Inflammatory macrophage (primary cell): Measurements from ENCODE around the gene CRKL.

ENCODE experiments used
- DNase-seq, 2 donors: peaks; one replicate each; pipeline ENCODE4 v3.0.0-alpha.2; 2020 to 2022

Gene CRKL

DNA sequence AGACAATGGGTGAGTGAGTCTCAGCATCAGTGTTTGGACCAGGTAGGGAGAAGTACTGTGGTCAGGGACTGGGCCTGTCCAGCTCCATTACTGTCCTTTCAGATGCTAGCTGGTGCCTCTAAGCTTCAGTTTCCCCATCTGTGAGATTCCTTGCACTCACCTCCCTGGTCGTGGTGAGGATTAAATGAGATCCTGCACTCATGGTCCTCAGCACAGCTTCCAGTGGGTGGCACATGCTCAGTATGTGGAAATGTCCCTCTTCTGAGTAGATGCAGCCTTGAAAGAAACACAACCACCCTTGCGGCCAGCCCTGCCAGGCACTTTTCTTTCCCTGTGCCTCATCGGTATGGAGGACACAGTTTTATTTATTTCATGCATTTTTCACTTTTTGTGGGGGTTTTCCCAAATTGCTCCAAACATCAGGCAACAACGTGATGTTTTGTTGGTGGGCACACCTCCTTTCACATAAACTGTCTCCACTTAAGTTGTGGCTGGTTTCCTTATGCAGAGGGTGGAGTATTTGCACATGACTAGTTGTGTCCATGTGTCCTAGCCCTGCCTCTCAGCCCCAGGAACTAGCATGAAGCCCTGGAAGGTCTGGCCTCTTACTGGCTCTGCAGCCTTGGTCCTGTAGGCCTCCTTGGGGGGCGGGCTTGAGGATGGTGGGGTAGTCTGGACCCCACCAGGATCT, 66.0 kb downstream of the CRKL start:
- no peak for DNase-seq

DNA sequence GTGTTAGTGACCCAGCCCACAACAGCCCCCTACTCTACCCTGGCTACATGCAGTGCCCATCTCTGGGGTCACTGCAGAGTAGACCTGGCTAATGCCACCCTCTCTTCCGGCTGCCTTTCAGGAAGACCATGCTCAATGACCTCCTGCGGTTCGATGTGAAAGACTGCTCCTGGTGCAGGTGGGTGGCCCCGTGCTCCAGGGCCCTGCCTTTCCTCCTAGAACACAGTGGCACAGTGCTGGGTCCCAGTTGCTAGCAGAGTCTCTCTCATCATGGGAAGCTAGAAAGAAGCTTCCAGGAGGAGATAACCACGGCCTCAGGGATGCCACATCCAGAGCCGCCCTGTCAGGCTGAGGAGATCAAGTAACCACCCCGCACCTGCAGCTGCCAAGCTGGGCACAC, 68.5 kb downstream of the CRKL start:
- no peak for DNase-seq

DNA sequence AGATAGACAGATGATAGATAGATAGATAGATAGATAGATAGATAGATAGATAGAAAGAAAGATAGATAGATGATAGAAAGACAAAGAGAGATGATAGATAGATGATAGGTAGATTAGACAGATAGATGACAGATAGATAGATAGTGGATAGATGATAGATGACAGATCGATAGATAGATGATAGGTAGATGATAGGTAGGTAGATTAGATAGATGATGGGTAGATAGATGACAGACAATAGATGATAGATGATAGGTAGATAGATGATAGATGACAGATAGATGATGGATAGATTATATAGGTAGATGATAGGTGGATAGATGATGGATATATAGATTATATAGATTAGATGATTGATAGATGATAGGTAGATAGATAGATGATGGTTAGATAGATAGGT, 69.2 kb downstream of the CRKL start:
- DNase-seq: no peak

DNA sequence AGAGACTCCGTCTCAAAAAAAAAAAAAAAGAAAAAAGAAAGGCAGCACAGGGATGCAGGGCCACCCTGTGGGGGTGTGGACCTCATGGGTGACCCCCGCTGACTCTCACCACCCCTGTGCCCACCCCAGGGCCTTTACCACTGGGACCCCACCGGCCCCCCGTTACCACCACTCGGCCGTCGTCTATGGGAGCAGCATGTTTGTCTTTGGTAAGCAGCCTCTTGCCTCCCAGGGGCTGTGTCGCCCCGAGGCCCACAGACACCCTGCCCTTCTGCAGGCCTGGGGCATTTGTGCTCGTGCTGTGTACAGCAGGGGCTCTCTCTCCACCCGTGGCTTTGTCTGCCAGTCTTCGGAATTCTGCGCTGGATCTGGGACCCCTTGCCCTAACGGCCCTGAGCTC, 70.2 kb downstream of the CRKL start:
- DNase-seq: no peak

DNA sequence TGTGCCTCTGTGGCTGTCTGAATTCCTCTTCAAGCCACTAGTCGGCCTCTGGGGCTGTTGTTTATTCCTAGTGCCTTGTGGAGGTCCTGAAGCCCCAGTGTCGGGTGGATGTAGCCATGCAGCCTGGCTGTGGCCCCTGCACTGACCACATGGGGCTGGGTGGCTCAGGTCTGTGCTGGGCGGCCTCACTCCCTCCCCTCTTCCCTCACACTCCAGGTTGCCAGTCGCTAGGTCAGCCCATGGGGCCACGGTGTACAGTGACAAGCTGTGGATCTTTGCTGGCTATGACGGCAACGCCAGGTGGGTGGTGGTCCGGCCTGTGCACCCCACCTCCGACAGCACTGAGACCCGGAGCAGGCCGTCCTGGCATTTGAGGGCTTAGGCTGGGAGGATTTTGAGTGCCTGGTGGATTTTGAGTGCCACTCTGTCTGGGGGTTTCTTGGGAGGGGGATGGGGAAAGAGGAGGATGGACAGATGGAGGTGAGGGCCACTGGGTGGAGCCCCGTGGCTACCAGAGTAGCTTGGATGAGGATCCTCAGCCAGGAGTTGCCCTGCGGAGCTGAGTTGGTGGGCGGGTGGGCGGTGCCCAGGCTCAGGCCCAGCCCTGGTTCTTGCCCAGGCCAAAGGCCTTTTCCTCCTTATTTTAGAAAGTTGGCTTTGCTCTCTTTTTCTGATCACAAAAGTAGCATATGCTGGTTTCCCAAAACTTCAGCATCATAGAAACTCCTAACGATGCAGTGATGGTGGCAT, 71.5 kb downstream of the CRKL start:
- peak in 1 of 2 donors; percentile 37 for DNase-seq

DNA sequence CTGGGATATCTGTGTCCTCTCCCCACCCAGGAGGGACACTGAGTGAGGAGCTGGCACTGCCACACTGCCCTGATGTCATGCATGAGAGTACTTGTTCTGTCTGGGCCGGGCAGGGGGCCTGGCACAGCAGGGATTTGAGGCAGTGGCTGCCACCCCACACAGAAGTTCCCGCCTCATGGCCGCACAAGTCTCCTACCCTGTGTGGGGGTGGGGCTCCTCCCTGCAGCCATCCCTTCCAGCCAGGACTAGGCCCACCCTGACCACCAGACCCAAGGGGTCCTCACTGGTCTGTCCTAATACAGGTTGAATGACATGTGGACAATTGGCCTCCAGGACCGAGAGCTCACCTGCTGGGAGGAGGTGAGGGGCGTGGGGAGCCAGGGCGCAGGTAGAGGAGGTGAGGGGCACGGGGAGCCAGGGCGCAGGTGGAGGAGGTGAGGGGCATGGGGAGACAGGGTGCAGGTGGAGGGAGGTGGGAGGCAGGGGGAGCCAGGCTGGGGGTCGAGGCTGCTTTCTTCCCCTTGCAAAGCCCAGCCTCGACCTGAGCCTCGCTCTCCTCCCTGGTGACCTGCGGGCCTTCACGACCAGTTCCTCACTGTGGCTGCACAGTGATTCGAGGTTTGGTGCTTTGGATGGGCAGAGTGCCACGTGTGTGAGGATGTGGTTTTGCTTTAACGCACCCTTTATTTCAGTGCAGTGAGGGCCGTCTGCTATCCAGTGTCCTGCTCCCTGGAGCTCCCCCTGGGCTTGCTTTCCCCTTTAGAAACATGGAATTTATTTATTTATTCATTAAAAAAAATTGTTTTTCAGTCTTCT, 72.3 kb downstream of the CRKL start:
- DNase-seq: no peak

DNA sequence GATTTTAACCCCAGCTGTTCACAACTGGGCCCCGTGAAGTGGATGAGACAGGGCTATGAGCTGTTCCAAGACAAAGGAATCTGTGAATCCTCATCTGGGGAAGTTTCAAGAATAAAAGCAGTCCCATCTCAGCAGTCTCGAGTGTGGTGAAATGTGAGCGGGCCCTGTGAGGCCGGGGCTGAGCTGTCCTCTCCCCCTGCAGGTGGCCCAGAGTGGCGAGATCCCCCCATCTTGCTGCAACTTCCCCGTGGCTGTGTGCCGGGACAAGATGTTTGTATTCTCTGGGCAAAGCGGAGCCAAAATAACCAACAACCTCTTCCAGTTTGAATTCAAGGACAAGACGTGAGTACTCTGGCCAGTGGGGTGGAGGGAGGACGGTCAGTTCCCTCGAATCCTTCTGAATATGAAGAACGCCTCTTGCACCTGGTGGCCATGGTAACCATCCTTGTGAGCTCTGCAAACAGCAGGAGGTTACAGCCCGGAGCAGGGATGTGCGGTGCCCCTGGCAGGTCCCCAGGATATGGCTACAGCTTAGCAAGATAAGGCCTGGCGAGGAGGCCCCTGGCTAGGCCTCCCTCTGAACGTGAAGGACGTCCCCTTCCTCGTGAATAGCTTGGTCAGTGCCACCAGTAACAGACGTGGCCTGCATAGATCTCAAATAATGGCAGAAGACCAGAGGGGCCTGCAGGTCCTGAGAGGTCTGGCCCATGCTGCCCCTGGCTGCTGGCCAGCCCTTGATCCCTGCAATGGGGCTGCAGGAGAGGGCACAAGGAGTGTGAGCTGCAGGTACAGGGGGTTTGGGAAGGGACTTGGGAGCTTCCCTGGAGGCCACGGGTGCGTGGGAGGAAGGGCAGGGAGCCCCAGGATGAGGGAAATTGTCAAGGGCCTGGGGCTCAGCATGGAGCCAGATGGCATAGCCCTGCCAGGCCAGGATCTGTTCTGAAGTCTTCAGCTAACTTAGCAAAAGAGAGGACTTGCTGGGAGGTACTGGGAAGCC, 73.3 kb downstream of the CRKL start:
- DNase-seq: no peak

DNA sequence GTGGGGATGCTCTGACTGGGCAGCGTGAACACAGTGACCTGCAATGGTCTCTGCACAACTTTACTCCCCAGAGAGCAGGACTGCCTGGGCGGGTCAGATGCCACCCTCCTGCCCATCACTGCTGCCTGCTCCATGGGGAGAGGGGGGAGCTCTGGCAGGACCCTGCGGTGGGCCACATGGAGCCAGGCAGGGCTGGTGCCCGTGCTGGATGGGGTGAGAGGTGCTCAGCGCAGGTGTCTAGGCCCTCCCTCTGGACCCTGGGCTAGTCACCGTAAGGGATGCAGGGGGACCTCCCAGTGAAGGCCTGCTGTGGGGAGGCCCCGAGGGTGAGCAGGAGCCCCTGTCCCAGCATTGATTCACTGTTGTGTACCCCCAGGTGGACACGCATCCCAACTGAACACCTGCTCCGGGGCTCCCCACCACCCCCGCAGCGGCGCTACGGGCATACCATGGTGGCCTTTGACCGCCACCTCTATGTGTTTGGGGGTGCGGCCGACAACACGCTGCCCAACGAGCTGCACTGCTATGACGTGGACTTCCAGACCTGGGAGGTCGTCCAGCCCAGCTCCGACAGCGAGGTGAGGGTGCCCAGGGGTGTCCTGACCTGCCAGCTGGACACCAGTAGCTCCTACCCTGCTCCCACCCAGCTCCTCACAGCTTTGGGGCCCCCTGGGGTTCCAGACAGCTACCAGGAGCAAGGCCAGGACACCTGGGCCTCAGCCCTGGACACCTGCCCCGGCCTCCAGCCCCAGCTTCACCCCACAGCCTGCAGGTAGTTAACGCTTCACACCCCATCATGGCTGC, 74.2 kb downstream of the CRKL start:
- DNase-seq: no peak

DNA sequence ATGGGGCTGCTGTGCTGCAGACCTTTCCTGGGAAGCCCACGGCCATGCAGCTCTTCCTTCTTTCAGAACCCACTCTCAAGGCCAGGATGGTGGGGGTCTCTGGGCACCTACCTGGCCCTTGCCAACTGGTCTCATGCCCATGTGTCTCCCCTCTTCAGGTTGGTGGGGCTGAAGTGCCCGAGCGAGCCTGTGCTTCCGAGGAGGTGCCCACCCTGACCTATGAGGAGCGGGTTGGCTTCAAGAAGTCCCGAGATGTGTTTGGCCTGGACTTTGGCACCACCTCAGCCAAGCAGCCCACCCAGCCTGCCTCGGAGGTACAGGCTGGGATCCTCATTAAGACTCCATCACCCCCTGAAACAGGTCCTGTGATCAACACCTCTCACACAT, 74.8 kb downstream of the CRKL start:
- no peak for DNase-seq

DNA sequence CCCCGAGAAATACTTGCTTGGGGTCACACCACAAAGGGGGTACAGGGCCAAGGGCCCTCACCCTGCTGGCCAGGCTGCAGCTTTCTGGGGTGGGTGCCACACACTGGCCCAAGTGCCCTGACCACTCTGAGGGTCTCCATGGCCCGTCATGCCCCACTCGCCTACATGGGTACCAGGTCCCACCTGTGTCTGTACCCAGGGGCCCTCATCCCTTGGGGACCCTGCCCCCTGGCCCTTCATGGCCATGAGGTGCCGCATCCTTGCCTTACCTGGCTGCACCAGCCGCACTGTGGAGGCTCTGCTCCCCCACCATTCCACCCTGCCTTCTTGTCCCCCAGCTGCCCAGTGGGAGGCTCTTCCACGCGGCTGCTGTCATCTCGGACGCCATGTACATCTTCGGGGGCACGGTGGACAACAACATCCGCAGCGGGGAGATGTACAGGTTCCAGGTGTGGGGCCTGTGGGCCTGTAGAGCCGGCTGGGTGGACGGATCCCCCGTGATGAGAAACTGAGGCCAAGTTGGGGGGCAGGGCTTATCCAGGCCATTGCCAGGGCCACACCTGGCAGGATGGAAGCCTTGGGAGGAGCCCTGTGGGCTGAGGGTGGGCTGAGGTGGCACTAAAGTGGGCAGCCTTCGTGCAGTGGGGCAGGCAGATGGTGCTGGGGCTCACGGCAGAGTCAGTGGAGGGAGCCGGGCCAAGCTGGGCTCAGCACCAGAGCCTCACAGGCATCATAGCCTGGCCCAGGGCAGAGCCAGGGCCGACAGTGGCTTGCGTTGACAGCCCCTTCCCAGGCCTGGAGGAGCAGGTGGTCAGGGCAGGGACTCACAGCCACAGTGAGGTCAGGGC, 75.5 kb downstream of the CRKL start:
- no peak for DNase-seq

DNA sequence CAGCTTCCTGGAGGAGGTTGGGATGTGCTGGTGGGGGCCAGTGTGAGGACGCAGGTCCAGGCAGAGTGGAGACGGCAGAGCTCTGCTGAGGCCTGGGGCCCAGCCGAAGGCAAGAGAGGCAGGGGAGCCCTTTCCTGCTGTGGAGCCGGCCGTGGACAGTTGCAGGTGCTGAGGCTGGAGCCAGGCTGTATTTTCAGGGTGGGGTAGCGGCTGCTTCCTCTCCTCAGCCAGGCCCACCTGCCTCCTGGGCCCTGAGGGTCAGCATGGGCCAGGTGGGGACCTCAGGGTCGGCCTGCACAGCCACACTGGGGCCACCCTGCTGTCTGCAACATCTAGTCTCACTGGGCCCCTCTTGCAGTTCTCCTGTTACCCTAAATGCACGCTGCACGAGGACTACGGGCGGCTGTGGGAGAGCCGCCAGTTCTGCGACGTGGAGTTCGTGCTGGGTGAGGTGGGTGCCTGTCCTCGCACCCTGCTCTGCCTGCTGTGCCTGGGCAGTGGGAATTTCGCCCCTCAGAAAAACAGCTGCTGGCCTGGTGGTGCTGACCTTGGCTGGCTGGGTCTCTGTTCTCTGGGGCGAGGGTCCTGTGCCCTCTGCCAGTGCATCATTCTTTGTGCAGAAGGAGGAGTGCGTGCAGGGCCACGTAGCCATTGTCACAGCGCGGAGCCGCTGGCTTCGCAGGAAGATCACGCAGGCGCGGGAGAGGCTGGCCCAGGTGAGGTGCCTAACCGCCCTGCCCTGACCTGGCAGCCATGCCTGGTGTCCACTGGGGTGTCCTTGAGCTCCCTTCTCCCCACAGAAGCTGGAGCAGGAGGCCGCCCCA, 76.3 kb downstream of the CRKL start:
- DNase-seq: no peak

DNA sequence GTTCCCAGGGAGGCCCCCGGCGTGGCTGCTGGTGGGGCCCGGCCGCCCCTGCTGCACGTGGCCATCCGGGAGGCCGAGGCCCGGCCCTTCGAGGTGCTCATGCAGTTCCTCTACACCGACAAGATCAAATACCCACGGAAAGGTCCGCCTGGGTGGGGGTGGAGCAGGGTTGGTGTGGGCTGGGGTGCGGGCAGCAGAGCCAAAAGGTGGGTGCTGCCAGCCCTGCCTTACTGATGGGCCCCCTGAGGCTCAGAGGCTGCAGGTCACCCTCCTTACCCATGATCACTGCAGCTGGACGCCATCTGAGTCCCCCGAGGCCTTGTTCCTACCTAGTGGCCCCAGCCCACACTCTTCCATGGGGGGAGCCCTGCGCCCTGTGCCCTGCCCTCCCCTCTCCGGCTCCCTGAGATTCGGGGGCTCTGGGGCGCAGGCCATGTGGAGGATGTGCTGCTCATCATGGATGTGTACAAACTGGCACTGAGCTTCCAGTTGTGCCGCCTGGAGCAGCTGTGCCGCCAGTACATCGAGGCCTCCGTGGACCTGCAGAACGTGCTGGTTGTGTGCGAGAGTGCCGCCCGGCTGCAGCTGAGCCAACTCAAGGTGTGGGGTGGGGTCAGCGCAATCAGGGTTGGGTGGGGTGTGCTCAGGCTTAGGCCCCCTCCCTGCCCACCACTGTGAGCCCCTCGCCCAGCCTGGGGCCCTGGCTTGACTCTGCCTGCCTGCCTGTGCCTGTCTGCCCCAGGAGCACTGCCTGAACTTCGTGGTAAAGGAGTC, 77.1 kb downstream of the CRKL start:
- DNase-seq: no peak

DNA sequence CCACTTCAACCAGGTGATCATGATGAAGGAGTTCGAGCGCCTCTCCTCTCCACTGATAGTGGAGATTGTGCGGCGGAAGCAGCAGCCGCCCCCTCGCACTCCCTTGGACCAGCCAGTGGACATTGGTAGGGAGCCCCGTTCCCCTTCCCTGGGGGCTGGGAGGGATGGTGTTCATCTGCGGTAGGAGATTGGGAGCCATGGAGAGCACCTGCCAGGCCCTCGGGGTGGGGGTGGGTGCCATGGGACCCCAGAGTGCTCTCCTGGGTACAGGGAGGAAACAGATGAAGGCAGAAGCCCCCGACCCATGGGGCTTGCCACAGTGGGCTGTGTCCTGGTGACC, 77.7 kb downstream of the CRKL start:
- no peak for DNase-seq

DNA sequence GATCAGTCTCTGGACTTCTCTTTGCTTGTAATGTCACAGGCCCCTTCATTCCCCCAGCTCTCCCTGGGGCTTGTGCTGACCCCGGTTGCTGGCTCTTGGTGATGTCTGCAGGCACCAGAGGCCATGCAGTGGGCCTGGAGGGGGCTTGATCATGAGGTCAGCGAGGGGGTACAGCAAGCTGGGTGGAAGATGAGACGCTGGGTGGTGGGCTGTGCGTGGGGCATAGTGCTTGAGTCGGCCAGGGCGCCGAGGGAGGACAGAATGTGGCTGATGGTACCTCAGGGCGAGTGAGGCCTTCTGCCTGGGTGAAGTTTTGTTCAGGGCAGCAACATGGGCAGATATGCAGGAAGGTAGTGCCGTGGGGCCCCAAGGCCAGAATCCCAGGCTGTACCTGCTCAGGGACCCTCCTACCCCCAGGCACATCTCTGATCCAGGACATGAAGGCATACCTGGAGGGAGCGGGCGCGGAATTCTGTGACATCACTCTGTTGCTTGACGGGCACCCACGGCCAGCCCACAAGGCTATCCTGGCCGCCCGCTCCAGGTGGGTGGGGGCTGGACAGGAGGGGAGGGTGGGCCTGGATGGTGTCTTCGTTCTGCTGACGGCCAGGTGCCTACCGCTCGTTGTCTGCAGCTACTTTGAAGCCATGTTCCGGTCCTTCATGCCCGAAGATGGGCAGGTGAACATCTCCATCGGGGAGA, 78.3 kb downstream of the CRKL start:
- no peak for DNase-seq

DNA sequence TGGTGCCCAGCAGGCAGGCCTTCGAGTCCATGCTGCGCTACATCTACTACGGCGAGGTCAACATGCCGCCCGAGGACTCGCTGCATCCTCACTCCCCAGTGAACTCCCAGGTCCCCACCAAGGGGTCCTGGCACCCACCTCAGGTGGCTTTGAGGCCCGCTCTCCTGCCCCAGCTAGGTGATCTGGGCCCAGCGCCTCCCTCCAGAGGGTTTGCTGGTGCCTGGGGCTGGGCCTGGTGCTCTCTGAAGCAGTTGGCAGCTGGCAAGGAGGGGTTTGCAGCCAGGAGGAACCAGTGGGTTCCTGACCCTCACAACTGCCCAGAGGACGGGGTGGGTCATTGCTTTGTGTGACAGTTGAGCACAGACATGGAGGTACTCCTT, 78.8 kb downstream of the CRKL start:
- no peak for DNase-seq

DNA sequence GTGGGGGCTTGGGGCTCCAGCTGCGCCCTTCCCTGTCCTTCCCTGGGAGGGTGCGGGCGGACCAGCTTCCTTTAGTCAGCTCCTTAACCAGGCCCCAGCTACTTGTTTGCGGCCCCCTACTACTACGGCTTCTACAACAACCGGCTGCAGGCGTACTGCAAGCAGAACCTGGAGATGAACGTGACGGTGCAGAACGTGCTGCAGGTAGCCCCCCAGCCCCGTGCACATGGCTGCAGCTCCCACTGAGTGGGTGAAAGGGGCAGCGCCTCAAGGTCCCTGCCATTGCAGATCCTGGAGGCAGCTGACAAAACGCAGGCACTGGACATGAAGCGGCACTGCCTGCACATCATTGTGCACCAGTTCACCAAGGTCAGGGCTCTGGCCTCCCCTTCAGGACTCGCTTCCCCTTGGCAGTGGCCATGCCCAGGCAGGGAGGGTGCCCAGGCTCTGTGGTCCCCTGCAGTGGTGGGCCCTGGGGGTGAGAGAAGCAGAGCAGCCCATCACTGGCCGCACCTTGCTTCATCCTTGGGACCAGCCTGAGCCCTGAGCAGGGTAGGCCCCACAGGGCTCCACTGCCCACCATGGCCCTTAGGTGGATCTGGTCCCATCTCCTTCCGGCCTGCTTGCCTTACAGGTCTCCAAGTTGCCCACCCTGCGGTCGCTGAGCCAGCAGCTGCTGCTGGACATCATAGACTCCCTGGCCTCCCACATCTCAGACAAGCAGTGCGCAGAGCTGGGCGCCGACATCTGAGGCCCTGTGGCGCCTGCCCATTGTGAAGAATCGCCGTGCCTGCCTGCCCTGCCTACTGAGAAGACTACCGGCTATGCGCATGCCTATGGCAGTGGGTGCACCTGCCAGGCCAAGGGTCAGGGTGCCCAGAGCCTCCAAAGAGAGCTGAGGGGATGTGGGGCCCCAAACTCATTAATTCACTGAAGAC, 79.7 kb downstream of the CRKL start:
- DNase-seq: no peak
